HT1080 (cell line): ENCODE data around the gene SFR1. TPM values are rescaled to one million over a fixed set of nuclear protein-coding genes. Genes with fewer than 3 reads are reported as not detected.
"Not testable (repeated sequence)": the region's sequence is repeated elsewhere in the genome, so short reads cannot be mapped to it uniquely, and the experiment has no call there.

Experiments used
- DNase-seq: peaks from one replicate; pipeline ENCODE4 v3.0.0-alpha.2; 2015; ENCODE audit warnings: low read depth
- total RNA-seq: library from RNA; depleted of rRNA; stranded (reverse); fragments of >200 nt; shearing (Covaris generic); gene quantifications from 2 replicates; pipeline ENCODE4 v1.2.3, GENCODE V29; 2014; rRNA removed

SFR1 gene
- total RNA-seq, 1 experiment from 2014 or later = 16.3 TPM

- DNase-seq = no peak
Measured at GRCh38 chr10:104170610-104171254, 48.8 kb downstream of the SFR1 start.

GRCh38 chr10:104174136-104174535 is 52.2 kb downstream of the SFR1 start:
- DNase-seq = not testable (repeated sequence)

Other genes starting within 250 kb of the SFR1 start
- 31.5 and 35.9 TPM in 2 replicates for gene STN1, start 204.0 kb upstream of the SFR1 start, total RNA-seq
- gene SLK, start 155.0 kb upstream of the SFR1 start, total RNA-seq = 31.6 TPM in 2 replicates
- 14.2 and 17.7 TPM in 2 replicates for gene COL17A1, start 36.3 kb upstream of the SFR1 start, total RNA-seq
- gene CFAP43, start 110.2 kb downstream of the SFR1 start, total RNA-seq = not detected in 2 replicates
- 203 and 280 TPM in 2 replicates for gene GSTO1, start 132.7 kb downstream of the SFR1 start, total RNA-seq
- gene GSTO2, start 147.0 kb downstream of the SFR1 start, total RNA-seq = 1.7 and 1.8 TPM in 2 replicates
- 14.0 and 20.0 TPM in 2 replicates for gene ITPRIP, start 216.3 kb downstream of the SFR1 start, total RNA-seq
- 0.58 and 1.8 TPM in 2 replicates for gene CFAP58, start 231.7 kb downstream of the SFR1 start, total RNA-seq